ENCODE results near the gene CBX8.
A peak's percentile ranks its signal among the peaks of the same experiment; 100 is the strongest.

Gene CBX8

GRCh38 chr17:79796763-79797491, at the start of gene CBX8:
Gene CBX8, minus strand, starts transcription at chr17:79797077. Its CDS starts 79 bp downstream, at chr17:79796998.
- peak; percentile 98 to 99 for DNase-seq (ENCODE audit: low read depth in 2 of 2)

- no peak for DNase-seq (ENCODE audit: low read depth in 2 of 2)
Measured at GRCh38 chr17:79845601-79845949, 48.7 kb upstream of the CBX8 start.

- no peak for DNase-seq (ENCODE audit: low read depth in 2 of 2)
Measured at GRCh38 chr17:79844869-79845600, 48.2 kb upstream of the CBX8 start.

- no peak for DNase-seq (ENCODE audit: low read depth in 2 of 2)
Measured at GRCh38 chr17:79843816-79844800, 47.2 kb upstream of the CBX8 start.

GRCh38 chr17:79843474-79843815, 46.6 kb upstream of the CBX8 start:
- no peak for DNase-seq (ENCODE audit: low read depth in 2 of 2)

- no peak for DNase-seq (ENCODE audit: low read depth in 2 of 2)
Measured at GRCh38 chr17:79842656-79843473, 46.0 kb upstream of the CBX8 start.

GRCh38 chr17:79842136-79842655, 45.3 kb upstream of the CBX8 start:
- no peak for DNase-seq (ENCODE audit: low read depth in 2 of 2)

GRCh38 chr17:79841369-79842135, 44.7 kb upstream of the CBX8 start:
- no peak for DNase-seq (ENCODE audit: low read depth in 2 of 2)

GRCh38 chr17:79840989-79841286, 44.1 kb upstream of the CBX8 start:
- DNase-seq (ENCODE audit: low read depth in 2 of 2) = no peak

- DNase-seq (ENCODE audit: low read depth in 2 of 2) = no peak
Measured at GRCh38 chr17:79840269-79840988, 43.6 kb upstream of the CBX8 start.

GRCh38 chr17:79839356-79840268, 42.7 kb upstream of the CBX8 start, which contains the start of gene CBX4:
Gene CBX4, minus strand, starts transcription at chr17:79839440. Its CDS starts 189 bp downstream, at chr17:79839251.
- DNase-seq (ENCODE audit: low read depth in 2 of 2) = peak; percentile 80 to 82

GRCh38 chr17:79838522-79839274, 41.8 kb upstream of the CBX8 start:
- no peak for DNase-seq (ENCODE audit: low read depth in 2 of 2)

- DNase-seq (ENCODE audit: low read depth in 2 of 2) = no peak
Measured at GRCh38 chr17:79837888-79838521, 41.1 kb upstream of the CBX8 start.

- DNase-seq (ENCODE audit: low read depth in 2 of 2) = no peak
Measured at GRCh38 chr17:79836972-79837887, 40.4 kb upstream of the CBX8 start.

- DNase-seq (ENCODE audit: low read depth in 2 of 2) = no peak
Measured at GRCh38 chr17:79836510-79836971, 39.7 kb upstream of the CBX8 start.

- DNase-seq (ENCODE audit: low read depth in 2 of 2) = no peak
Measured at GRCh38 chr17:79835953-79836509, 39.2 kb upstream of the CBX8 start.

All from activated CD8-positive, alpha-beta memory T cell treated with anti-CD3 and anti-CD28 coated beads for 4 hours (primary cell).